HEK293 (cell line): ENCODE measurements around the gene SERPINB5.

Source experiments
- BCL11B ChIP-seq: fragments of 450-650 bp; formaldehyde crosslinking; IDR thresholded peaks from 2 replicates; pipeline ENCODE4 v1.5.1; 2016; ENCODE audit warnings: low read depth, missing biosample characterization, missing genetic modification characterization
- GFI1B ChIP-seq: fragments of 450-650 bp; formaldehyde crosslinking; IDR thresholded peaks from 2 replicates; pipeline ENCODE4 v1.5.1; 2016; ENCODE audit warnings: missing biosample characterization, missing genetic modification characterization
- KLF1 ChIP-seq: fragments of 450-650 bp; formaldehyde crosslinking; IDR thresholded peaks from 2 replicates; pipeline ENCODE4 v1.5.1; 2016; ENCODE audit warnings: missing biosample characterization, missing genetic modification characterization
- KLF16 ChIP-seq: fragments of 450-650 bp; formaldehyde crosslinking; IDR thresholded peaks from 2 replicates; pipeline ENCODE4 v1.5.1; 2017; ENCODE audit warnings: missing biosample characterization, missing genetic modification characterization
- SCRT1 ChIP-seq: fragments of 450-650 bp; formaldehyde crosslinking; IDR thresholded peaks from 2 replicates; pipeline ENCODE4 v1.5.1; 2016; ENCODE audit warnings: missing biosample characterization, missing genetic modification characterization, borderline replicate concordance
- SP7 ChIP-seq: fragments of 450-650 bp; formaldehyde crosslinking; IDR thresholded peaks from 2 replicates; pipeline ENCODE4 v1.5.1; 2016; ENCODE audit warnings: missing biosample characterization, missing genetic modification characterization
- TSHZ1 ChIP-seq: fragments of 450-650 bp; formaldehyde crosslinking; IDR thresholded peaks from 2 replicates; pipeline ENCODE4 v1.5.1; 2016; ENCODE audit warnings: missing biosample characterization, missing genetic modification characterization, borderline replicate concordance
- YY2 ChIP-seq: fragments of 450-650 bp; formaldehyde crosslinking; IDR thresholded peaks from 2 replicates; pipeline ENCODE4 v1.5.1; 2016; ENCODE audit warnings: missing biosample characterization, missing genetic modification characterization
- ZBTB26 ChIP-seq: fragments of 450-650 bp; formaldehyde crosslinking; optimal IDR thresholded peaks from 2 replicates; pipeline ENCODE3; 2016; ENCODE audit warnings: missing biosample characterization, mild to moderate bottlenecking, missing genetic modification characterization
- ZBTB8A ChIP-seq: fragments of 450-650 bp; formaldehyde crosslinking; IDR thresholded peaks from 2 replicates; pipeline ENCODE4 v1.5.1; 2016; ENCODE audit warnings: missing biosample characterization, missing genetic modification characterization
- ZNF114 ChIP-seq: fragments of 450-650 bp; formaldehyde crosslinking; IDR thresholded peaks from 2 replicates; pipeline ENCODE4 v1.5.0; 2017; ENCODE audit warnings: missing biosample characterization, missing genetic modification characterization
- ZNF155 ChIP-seq: fragments of 450-650 bp; formaldehyde crosslinking; IDR thresholded peaks from 2 replicates; pipeline ENCODE4 v1.5.1; 2016; ENCODE audit warnings: missing biosample characterization, missing genetic modification characterization
- ZNF16 ChIP-seq: fragments of 450-650 bp; formaldehyde crosslinking; IDR thresholded peaks from 2 replicates; pipeline ENCODE4 v1.5.1; 2016; ENCODE audit warnings: low read depth, missing biosample characterization, missing genetic modification characterization
- ZNF175 ChIP-seq: fragments of 450-650 bp; formaldehyde crosslinking; IDR thresholded peaks from 2 replicates; pipeline ENCODE4 v1.5.1; 2016; ENCODE audit warnings: missing biosample characterization, missing genetic modification characterization
- ZNF221 ChIP-seq: fragments of 450-650 bp; formaldehyde crosslinking; IDR thresholded peaks from 2 replicates; pipeline ENCODE4 v1.5.1; 2017; ENCODE audit warnings: missing biosample characterization, missing genetic modification characterization, borderline replicate concordance
- ZNF274 ChIP-seq, 2 experiments: fragments of 200-500 bp in 1 of 2; fragments of 450-650 bp in 1 of 2; sonication (Bioruptor generic) in 1 of 2; formaldehyde crosslinking in 1 of 2; IDR thresholded peaks; 2 replicates each; pipeline versions ENCODE4 v1.5.1 to v1.6.1; 2014 to 2016; ENCODE audit warnings: borderline replicate concordance in 1 of 2, inconsistent platforms in 1 of 2, low read length in 1 of 2, missing biosample characterization in 1 of 2, missing genetic modification characterization in 1 of 2
- ZNF280C ChIP-seq: fragments of 450-650 bp; formaldehyde crosslinking; IDR thresholded peaks from 2 replicates; pipeline ENCODE4 v1.5.1; 2016; ENCODE audit warnings: missing biosample characterization, missing genetic modification characterization
- ZNF362 ChIP-seq: fragments of 450-650 bp; formaldehyde crosslinking; IDR thresholded peaks from 2 replicates; pipeline ENCODE4 v1.5.1; 2016; ENCODE audit warnings: missing biosample characterization, missing genetic modification characterization
- ZNF426 ChIP-seq: fragments of 450-650 bp; formaldehyde crosslinking; IDR thresholded peaks from 2 replicates; pipeline ENCODE4 v1.5.1; 2017; ENCODE audit warnings: missing biosample characterization, missing genetic modification characterization, mild to moderate bottlenecking, inconsistent platforms, moderate library complexity
- ZNF433 ChIP-seq: fragments of 450-650 bp; formaldehyde crosslinking; IDR thresholded peaks from 2 replicates; pipeline ENCODE4 v1.5.1; 2016; ENCODE audit warnings: missing biosample characterization, missing genetic modification characterization, low read depth
- ZNF521 ChIP-seq: fragments of 450-650 bp; formaldehyde crosslinking; IDR thresholded peaks from 2 replicates; pipeline ENCODE4 v1.5.1; 2017; ENCODE audit warnings: missing biosample characterization, mild to moderate bottlenecking, missing genetic modification characterization
- ZNF544 ChIP-seq: fragments of 450-650 bp; formaldehyde crosslinking; IDR thresholded peaks from 2 replicates; pipeline ENCODE4 v1.5.0; 2017; ENCODE audit warnings: missing biosample characterization, missing genetic modification characterization
- ZNF555 ChIP-seq: fragments of 450-650 bp; formaldehyde crosslinking; conservative IDR thresholded peaks from 2 replicates; pipeline ENCODE4 v1.5.1; 2017; ENCODE audit warnings: missing biosample characterization, mild to moderate bottlenecking, missing genetic modification characterization, inconsistent platforms
- ZNF600 ChIP-seq: fragments of 450-650 bp; formaldehyde crosslinking; IDR thresholded peaks from 2 replicates; pipeline ENCODE4 v1.5.1; 2016; ENCODE audit warnings: missing biosample characterization, missing genetic modification characterization
- ZNF610 ChIP-seq: fragments of 450-650 bp; formaldehyde crosslinking; IDR thresholded peaks from 2 replicates; pipeline ENCODE4 v1.5.1; 2016; ENCODE audit warnings: missing biosample characterization, missing genetic modification characterization, borderline replicate concordance
- ZNF624 ChIP-seq: fragments of 450-650 bp; formaldehyde crosslinking; IDR thresholded peaks from 2 replicates; pipeline ENCODE4 v1.5.1; 2017; ENCODE audit warnings: missing biosample characterization, missing genetic modification characterization
- ZNF692 ChIP-seq: fragments of 450-650 bp; formaldehyde crosslinking; IDR thresholded peaks from 2 replicates; pipeline ENCODE4 v1.5.1; 2016; ENCODE audit warnings: missing biosample characterization, missing genetic modification characterization
- ZNF76 ChIP-seq: fragments of 450-650 bp; formaldehyde crosslinking; IDR thresholded peaks from 2 replicates; pipeline ENCODE4; 2016; ENCODE audit warnings: low read depth, missing biosample characterization, missing genetic modification characterization, borderline replicate concordance
- ZNF830 ChIP-seq: fragments of 450-650 bp; IDR thresholded peaks from 2 replicates; pipeline ENCODE4 v1.5.0; 2018; ENCODE audit warnings: missing biosample characterization, missing genetic modification characterization, low read depth, mild to moderate bottlenecking, moderate library complexity
- ZSCAN16 ChIP-seq: fragments of 450-650 bp; formaldehyde crosslinking; IDR thresholded peaks from 2 replicates; pipeline ENCODE4 v1.5.1; 2016; ENCODE audit warnings: missing biosample characterization, missing genetic modification characterization

SERPINB5 gene

GRCh38 chr18:63451799-63452660 lies 24.7 kb upstream of the SERPINB5 start (continued):
- TF ChIP-seq ZNF610 (tag by site-specific recombination) (no peak), KLF1 (tag by site-specific recombination) (peak; percentile 61), ZNF221 (tag by site-specific recombination) (no peak), SCRT1 (tag by site-specific recombination) (no peak), ZNF280C (no peak), SP7 (tag by site-specific recombination) (0 out of 2 replicates have a peak, but pooled peaks have one; percentile 11), KLF16 (0 out of 2 replicates have a peak, but pooled peaks have one; percentile 25), ZNF555 (no peak), ZNF600 (no peak), ZNF274 (IDR thresholded peaks at IDR 0.05; ENCODE audit: low read length) (no peak), ZNF274 (tag by site-specific recombination; IDR thresholded peaks at IDR 0.05; ENCODE audit: borderline replicate concordance) (no peak), ZNF624 (tag by site-specific recombination) (no peak), ZBTB26 (tag by site-specific recombination) (no peak), ZNF76 (tag by site-specific recombination) (no peak), ZBTB8A (tag by site-specific recombination) (no peak), ZSCAN16 (tag by site-specific recombination) (no peak), ZNF521 (tag by site-specific recombination) (no peak), TSHZ1 (tag by site-specific recombination) (no peak), YY2 (no peak), ZNF114 (no peak), ZNF426 (tag by site-specific recombination) (no peak), BCL11B (tag by site-specific recombination) (no peak), ZNF433 (tag by site-specific recombination) (no peak), ZNF692 (tag by site-specific recombination) (no peak), ZNF175 (tag by site-specific recombination) (no peak), ZNF830 (tag by site-specific recombination) (no peak), ZNF155 (tag by site-specific recombination) (no peak), ZNF16 (tag by site-specific recombination) (no peak), ZNF544 (no peak), GFI1B (tag by site-specific recombination) (no peak), ZNF362 (tag by site-specific recombination) (no peak)
